HCT116 (cell line): ENCODE results near the gene OTUB2. TPM values are rescaled to one million over a fixed set of nuclear protein-coding genes. Genes with fewer than 3 reads are reported as not detected.

Source experiments
- ATAC-seq: fragments of 200-7000 bp; cut with Tn5 transposase; 2 replicates; pipeline ENCODE4 v1.9.1; 2020; ENCODE audit warnings: mild to moderate bottlenecking, moderate library complexity
- BruUV-seq: library from RNA; stranded (reverse); fragments of 400-500 nt; replicated peaks from 2 replicates; lab custom pipeline; 2021; lab: Mats Ljungman, UMichigan
- CTCF ChIA-PET: fragments of 300-600 bp; sonication (Branson Sonifier 250); formaldehyde crosslinking; loops from one replicate; lab custom pipeline; 2021; ENCODE audit warnings: antibody characterized with exemption; lab: Charles Lee
- POLR2A ChIA-PET: fragments of 300-600, 350-600 bp; sonication (Branson Sonifier 250); formaldehyde crosslinking; loops from one replicate; lab custom pipeline; 2021; ENCODE audit warnings: antibody characterized with exemption; lab: Charles Lee
- RAD21 ChIA-PET, 2 experiments: fragments of 300-600 bp; sonication (Branson Sonifier 250); formaldehyde crosslinking; loops; one replicate each; lab custom pipeline; 2023; ENCODE audit warnings: low total read pairs in 2 of 2; ENCODE audit not compliant: uncharacterized antibody in 2 of 2, unreplicated experiment in 2 of 2, low non-redundant PET in 1 of 2; lab: Charles Lee
- DNase-seq: peaks from one replicate; pipeline ENCODE4 v3.0.0-alpha.2; 2010; ENCODE audit warnings: low read depth, low spot score
- H2AFZ ChIP-seq: fragments of 200-600 bp; shearing (Covaris generic), sonication (generic); 2 replicates; pipeline ENCODE4 v1.6.1; 2017; ENCODE audit warnings: low read depth, mixed run types, mixed read lengths, antibody characterized with exemption, low read length; ENCODE audit not compliant: poor library complexity, severe bottlenecking
- H3K27ac ChIP-seq: 2 replicates; pipeline ENCODE4 v1.5.1; 2012; ENCODE audit warnings: low read depth, low read length
- H3K27me3 ChIP-seq: fragments of 200-600 bp; sonication (generic); 2 replicates; pipeline ENCODE4 v1.6.1; 2016; ENCODE audit warnings: mixed run types, low read length, mixed read lengths; ENCODE audit not compliant: insufficient read depth
- H3K36me3 ChIP-seq, 2 experiments: fragments of 200-500 bp in 1 of 2; fragments of 200-600 bp in 1 of 2; sonication (Bioruptor generic) in 1 of 2; sonication (generic) in 1 of 2; 2 replicates each; pipeline versions ENCODE4 v1.5.1 to v1.6.1; 2014 to 2016; ENCODE audit warnings: low read length in 2 of 2, inconsistent platforms in 1 of 2, mixed read lengths in 1 of 2, mixed run types in 1 of 2; ENCODE audit not compliant: insufficient read depth in 2 of 2, control insufficient read depth in 1 of 2
- H3K4me1 ChIP-seq, 2 experiments: fragments of 200-600 bp in 1 of 2; sonication (generic) in 1 of 2; 2 replicates each; pipeline versions ENCODE4 v1.5.1 to v1.6.1; 2012 to 2017; ENCODE audit warnings: low read length in 2 of 2, inconsistent platforms in 1 of 2, mild to moderate bottlenecking in 1 of 2, mixed read lengths in 1 of 2, mixed run types in 1 of 2, moderate library complexity in 1 of 2; ENCODE audit not compliant: insufficient read depth in 2 of 2, control insufficient read depth in 1 of 2
- H3K4me2 ChIP-seq: fragments of 200-600 bp; sonication (generic); 2 replicates; pipeline ENCODE4 v1.6.1; 2017; ENCODE audit warnings: mixed run types, low read length, mixed read lengths
- H3K4me3 ChIP-seq, 2 experiments: fragments of 200-600 bp in 1 of 2; sonication (generic) in 1 of 2; replicated peaks in 1 of 2; 2 replicates each; pipeline ENCODE4 v1.5.1; 2011 to 2016; ENCODE audit warnings: low read length in 2 of 2, control low read depth in 1 of 2, low read depth in 1 of 2, mild to moderate bottlenecking in 1 of 2, mixed read lengths in 1 of 2, mixed run types in 1 of 2
- H3K79me2 ChIP-seq: fragments of 200-600 bp; sonication (generic); 2 replicates; pipeline ENCODE4 v1.6.1; 2017; ENCODE audit warnings: mild to moderate bottlenecking, mixed run types, low read length, moderate library complexity, mixed read lengths; ENCODE audit not compliant: insufficient read depth
- H3K9ac ChIP-seq: fragments of 200-600 bp; sonication (generic); 2 replicates; pipeline ENCODE4 v1.6.1; 2016; ENCODE audit warnings: low read length, mixed read lengths
- H3K9me2 ChIP-seq: fragments of 200-600 bp; sonication (generic), shearing (Covaris generic); 2 replicates; pipeline ENCODE4 v1.6.1; 2017; ENCODE audit warnings: mixed run types, mild to moderate bottlenecking, moderate library complexity; ENCODE audit not compliant: insufficient read depth
- H3K9me3 ChIP-seq, 2 experiments: fragments of 200-500 bp in 1 of 2; fragments of 200-600 bp in 1 of 2; sonication (Bioruptor generic) in 1 of 2; sonication (generic) in 1 of 2; 2 replicates each; pipeline ENCODE4 v1.6.1; 2014 to 2017; ENCODE audit warnings: low read length in 2 of 2, mixed read lengths in 2 of 2, inconsistent platforms in 1 of 2, low read depth in 1 of 2, mild to moderate bottlenecking in 1 of 2, mixed run types in 1 of 2, moderate library complexity in 1 of 2; ENCODE audit not compliant: control insufficient read depth in 1 of 2, insufficient read depth in 1 of 2
- H4K20me1 ChIP-seq: fragments of 200-600 bp; sonication (generic), shearing (Covaris generic); 2 replicates; pipeline ENCODE4 v1.6.1; 2017; ENCODE audit warnings: mixed run types, mild to moderate bottlenecking, moderate library complexity; ENCODE audit not compliant: insufficient read depth
- CBX3 ChIP-seq: IDR thresholded peaks from 2 replicates; pipeline ENCODE4 v1.6.1; 2012; ENCODE audit warnings: low read depth
- CEBPB ChIP-seq: IDR thresholded peaks from 2 replicates; pipeline ENCODE4 v1.6.1; 2012; ENCODE audit warnings: low read depth
- CTCF ChIP-seq, 3 experiments: fragments of 200-600 bp in 1 of 3; sonication (generic) in 1 of 3; IDR thresholded peaks in 2 of 3; conservative IDR thresholded peaks in 1 of 3; 2 replicates each; pipeline ENCODE4 v1.5.1; 2012 to 2017; ENCODE audit warnings: low read depth in 2 of 3, low read length in 2 of 3, antibody characterized with exemption in 1 of 3, borderline replicate concordance in 1 of 3, control low read depth in 1 of 3, mild to moderate bottlenecking in 1 of 3, mixed read lengths in 1 of 3, mixed run types in 1 of 3, moderate library complexity in 1 of 3; ENCODE audit not compliant: insufficient read depth in 1 of 3
- EGR1 ChIP-seq: IDR thresholded peaks from 2 replicates; pipeline ENCODE4 v1.6.1; 2012; ENCODE audit warnings: low read depth
- ELF1 ChIP-seq: IDR thresholded peaks from 2 replicates; pipeline ENCODE4 v1.6.1; 2012; ENCODE audit warnings: low read depth, borderline replicate concordance
- EZH2 ChIP-seq: fragments of 200-600 bp; sonication (generic); IDR thresholded peaks from 2 replicates; pipeline ENCODE4 v1.6.1; 2017; ENCODE audit warnings: antibody characterized with exemption, mixed run types
- EZH2phosphoT487 ChIP-seq: fragments of 200-600 bp; IDR thresholded peaks from 2 replicates; pipeline ENCODE4 v1.6.1; 2018; ENCODE audit warnings: antibody characterized with exemption, borderline replicate concordance
- FOSL1 ChIP-seq: IDR thresholded peaks from 2 replicates; pipeline ENCODE4 v1.6.1; 2012; ENCODE audit warnings: low read depth
- JUND ChIP-seq: IDR thresholded peaks from 2 replicates; pipeline ENCODE4 v1.6.1; 2012
- POLR2A ChIP-seq: IDR thresholded peaks from 2 replicates; pipeline ENCODE4 v1.7.0; 2011; ENCODE audit warnings: borderline replicate concordance; ENCODE audit not compliant: insufficient read depth, insufficient read length; ENCODE audit errors: extremely low read depth
- POLR2AphosphoS5 ChIP-seq: IDR thresholded peaks from 2 replicates; pipeline ENCODE4 v1.6.1; 2011; ENCODE audit warnings: mild to moderate bottlenecking, low read depth, low read length, moderate library complexity
- RAD21 ChIP-seq: IDR thresholded peaks from 2 replicates; pipeline ENCODE4 v1.6.1; 2012; ENCODE audit warnings: low read depth, mild to moderate bottlenecking
- REST ChIP-seq: IDR thresholded peaks from 2 replicates; pipeline ENCODE4 v1.6.1; 2012; ENCODE audit warnings: low read depth
- SIN3A ChIP-seq: IDR thresholded peaks from 2 replicates; pipeline ENCODE4 v1.6.1; 2012; ENCODE audit warnings: low read depth
- SRF ChIP-seq: IDR thresholded peaks from 2 replicates; pipeline ENCODE4 v1.6.1; 2012; ENCODE audit warnings: low read depth
- TCF7L2 ChIP-seq: IDR thresholded peaks from 2 replicates; pipeline ENCODE4 v1.7.0; 2011; ENCODE audit warnings: borderline replicate concordance, inconsistent platforms; ENCODE audit not compliant: insufficient read depth, insufficient read length; ENCODE audit errors: extremely low read depth
- YY1 ChIP-seq: IDR thresholded peaks from 2 replicates; pipeline ENCODE4 v1.6.1; 2011; ENCODE audit warnings: low read length, low read depth, moderate library complexity, mild to moderate bottlenecking; ENCODE audit not compliant: insufficient replicate concordance; ENCODE audit errors: extremely low read depth
- ZFX ChIP-seq: fragments of 450-650 bp; IDR thresholded peaks from 2 replicates; pipeline ENCODE4 v1.6.1; 2017
- intact Hi-C: fragments of 100-400 bp; cut with micrococcal nuclease; formaldehyde crosslinking; loops from 2 replicates; pipeline ENCODE4 v1.10.0; 2022
- total RNA-seq: library from RNA; stranded (reverse); gene quantifications from one replicate; pipeline ENCODE4 v1.2.1, GENCODE V29; 2021; ENCODE audit not compliant: unreplicated experiment
- TF ChIP-seq, protein P1 (sequence below): IDR thresholded peaks from 2 replicates; pipeline ENCODE4 v1.6.1; 2012
- TF ChIP-seq, protein P2 (sequence below): IDR thresholded peaks from 2 replicates; pipeline ENCODE4 v1.6.1; 2011; ENCODE audit warnings: mild to moderate bottlenecking, low read length, moderate library complexity; ENCODE audit not compliant: insufficient replicate concordance; ENCODE audit errors: extremely low read depth

Gene OTUB2
- total RNA-seq, 1 experiment from 2014 or later = 6.6 TPM

- DNase-seq (no peak), ATAC-seq (no peak)
- H3K9me3 ChIP-seq = no peaks in the 10 kb centered on the region
- intact Hi-C loops = no loop called here
- no TSS peak for BruUV-seq
- no peaks in the 10 kb centered on the region for H3K27me3 ChIP-seq
- peaks cover 61 to 67% of the 10 kb centered on the region in 2 experiments for H3K36me3 ChIP-seq
- H3K4me1 ChIP-seq = 0 out of 4 replicates have a peak, but pooled peaks cover 0 to 5% of the 10 kb centered on the region in 2 experiments
- RAD21 ChIA-PET = no interaction called here
- no peak overlapping the region for H2AFZ ChIP-seq
- peaks cover 6% of the 10 kb centered on the region; the same call in 1 of the 2 replicates for H4K20me1 ChIP-seq
- H3K4me2 ChIP-seq = no peak overlapping the region
- H3K9ac ChIP-seq = no peak overlapping the region
- H3K79me2 ChIP-seq = peaks cover 54% of the 10 kb centered on the region
- H3K27ac ChIP-seq = no peak overlapping the region
- POLR2A ChIA-PET = no interaction called here
- H3K9me2 ChIP-seq = no peaks in the 10 kb centered on the region
- CTCF ChIA-PET = interaction anchor here (2.7 kb wide), 1 partner anchor 73 kb away, joined by 5 read pairs; no protein-coding TSS in a partner anchor
- TF ChIP-seq, protein P1, sequence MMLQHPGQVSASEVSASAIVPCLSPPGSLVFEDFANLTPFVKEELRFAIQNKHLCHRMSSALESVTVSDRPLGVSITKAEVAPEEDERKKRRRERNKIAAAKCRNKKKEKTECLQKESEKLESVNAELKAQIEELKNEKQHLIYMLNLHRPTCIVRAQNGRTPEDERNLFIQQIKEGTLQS = no peak
- TF ChIP-seq RAD21 = no peak
- no peak for TF ChIP-seq EZH2phosphoT487
- no peak for TF ChIP-seq SIN3A
- no peak for TF ChIP-seq CTCF (IDR thresholded peaks at IDR 0.05 in 2 of 3, conservative IDR thresholded peaks at IDR 0.05 in 1 of 3; ENCODE audit: borderline replicate concordance in 1 of 3, insufficient read depth in 1 of 3, low read depth in 2 of 3, low read length in 2 of 3)
- no peak for TF ChIP-seq TCF7L2
- TF ChIP-seq REST = no peak
- TF ChIP-seq, protein P2, sequence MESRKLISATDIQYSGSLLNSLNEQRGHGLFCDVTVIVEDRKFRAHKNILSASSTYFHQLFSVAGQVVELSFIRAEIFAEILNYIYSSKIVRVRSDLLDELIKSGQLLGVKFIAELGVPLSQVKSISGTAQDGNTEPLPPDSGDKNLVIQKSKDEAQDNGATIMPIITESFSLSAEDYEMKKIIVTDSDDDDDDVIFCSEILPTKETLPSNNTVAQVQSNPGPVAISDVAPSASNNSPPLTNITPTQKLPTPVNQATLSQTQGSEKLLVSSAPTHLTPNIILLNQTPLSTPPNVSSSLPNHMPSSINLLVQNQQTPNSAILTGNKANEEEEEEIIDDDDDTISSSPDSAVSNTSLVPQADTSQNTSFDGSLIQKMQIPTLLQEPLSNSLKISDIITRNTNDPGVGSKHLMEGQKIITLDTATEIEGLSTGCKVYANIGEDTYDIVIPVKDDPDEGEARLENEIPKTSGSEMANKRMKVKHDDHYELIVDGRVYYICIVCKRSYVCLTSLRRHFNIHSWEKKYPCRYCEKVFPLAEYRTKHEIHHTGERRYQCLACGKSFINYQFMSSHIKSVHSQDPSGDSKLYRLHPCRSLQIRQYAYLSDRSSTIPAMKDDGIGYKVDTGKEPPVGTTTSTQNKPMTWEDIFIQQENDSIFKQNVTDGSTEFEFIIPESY = no peak
- no peak for TF ChIP-seq EZH2
- no peak for TF ChIP-seq CBX3
- TF ChIP-seq EGR1 = no peak
- TF ChIP-seq ELF1 = no peak
- no peak for TF ChIP-seq YY1
- TF ChIP-seq POLR2A = no peak
- no peak for TF ChIP-seq SRF
- TF ChIP-seq POLR2AphosphoS5 = no peak
- TF ChIP-seq FOSL1 = no peak
- TF ChIP-seq ZFX = no peak
- no peak for TF ChIP-seq CEBPB
- no peak for TF ChIP-seq JUND
- TF ChIP-seq, all 23 proteins: peak for 0
- H3K4me3 ChIP-seq = no peak overlapping the region
Observed at GRCh38 chr14:94058674-94059138, 32.6 kb downstream of the OTUB2 start.
